HepG2 (cell line): ENCODE results near the gene AHRR. TPM values are rescaled to one million over a fixed set of nuclear protein-coding genes. Genes with fewer than 3 reads are reported as not detected.

ENCODE experiments used
- ATAC-seq: fragments of 200-7000 bp; cut with Tn5 transposase; 3 replicates; pipeline ENCODE4 v1.9.1; 2020; ENCODE audit warnings: mild to moderate bottlenecking, moderate library complexity
- BruUV-seq: library from RNA; stranded (reverse); fragments of 400-500 nt; replicated peaks from 2 replicates; lab custom pipeline; 2021; lab: Mats Ljungman, UMichigan
- CTCF ChIA-PET: fragments of 300-600 bp; formaldehyde crosslinking; extraction: SDS; loops from one replicate; lab custom pipeline; 2021; ENCODE audit warnings: low total read pairs, inconsistent platforms, low intra/inter-chr PET ratio; lab: Yijun Ruan, JAX
- POLR2A ChIA-PET: fragments of 350-600 bp; sonication (Branson Sonifier 250); formaldehyde crosslinking; loops from one replicate; lab custom pipeline; 2020; ENCODE audit warnings: antibody characterized with exemption, inconsistent platforms; lab: Yijun Ruan, JAX
- DNase-seq: peaks from one replicate; pipeline ENCODE4 v3.0.0-alpha.2; 2015; ENCODE audit warnings: low spot score
- FAIRE-seq: peaks from 3 replicates; lab custom pipeline; 2011; peaks lifted over from hg19 to GRCh38; lab: Jason Lieb, UNC
- H2AFZ ChIP-seq: one replicate; pipeline ENCODE4 v1.6.1; 2011; ENCODE audit warnings: low read length, inconsistent platforms
- H3K27ac ChIP-seq: fragments of 300-600 bp; 3 replicates; pipeline ENCODE4 v1.8.0; 2011; ENCODE audit warnings: mixed run types, mild to moderate bottlenecking, mixed read lengths, low read length, inconsistent platforms; ENCODE audit not compliant: insufficient read depth; ENCODE audit errors: extremely low read length
- H3K27me3 ChIP-seq, 2 experiments: fragments of 200-600 bp in 1 of 2; 2 replicates in 1 of 2; 3 replicates in 1 of 2; pipeline versions ENCODE4 v1.6.0 to v1.8.0; 2011; ENCODE audit warnings: low read length in 2 of 2, mild to moderate bottlenecking in 2 of 2, moderate library complexity in 2 of 2, inconsistent platforms in 1 of 2; ENCODE audit not compliant: insufficient read depth in 2 of 2, control insufficient read depth in 1 of 2
- H3K36me3 ChIP-seq, 2 experiments: fragments of 200-600 bp in 1 of 2; replicated peaks in 1 of 2; 2 replicates in 1 of 2; 3 replicates in 1 of 2; pipeline versions ENCODE4 v1.5.1 to v1.8.0; 2011; ENCODE audit warnings: low read length in 2 of 2, inconsistent platforms in 1 of 2; ENCODE audit not compliant: insufficient read depth in 2 of 2, control insufficient read depth in 1 of 2
- H3K4me1 ChIP-seq: 2 replicates; pipeline ENCODE4 v1.5.1; 2012; ENCODE audit warnings: low read length, inconsistent platforms; ENCODE audit not compliant: insufficient read depth
- H3K4me2 ChIP-seq: 2 replicates; pipeline ENCODE4 v1.6.0; 2011; ENCODE audit warnings: low read depth, low read length, inconsistent platforms
- H3K4me3 ChIP-seq, 3 experiments: fragments of 200-600 bp in 1 of 3; sonication (generic), shearing (Covaris generic) in 1 of 3; replicated peaks in 1 of 3; 2 replicates each; pipeline ENCODE4 v1.5.1; 2011 to 2016; ENCODE audit warnings: low read length in 3 of 3, inconsistent platforms in 2 of 3, low read depth in 2 of 3, mild to moderate bottlenecking in 2 of 3, control low read depth in 1 of 3, mixed read lengths in 1 of 3; ENCODE audit not compliant: insufficient read depth in 1 of 3
- H3K79me2 ChIP-seq: one replicate; pipeline ENCODE4 v1.6.1; 2011; ENCODE audit warnings: low read length, inconsistent platforms; ENCODE audit not compliant: insufficient read depth
- H3K9ac ChIP-seq: 2 replicates; pipeline ENCODE4 v1.6.0; 2011; ENCODE audit warnings: mild to moderate bottlenecking, low read depth, low read length, inconsistent platforms; ENCODE audit not compliant: insufficient read depth
- H3K9me3 ChIP-seq: 2 replicates; pipeline ENCODE4 v1.5.1; 2012; ENCODE audit warnings: mild to moderate bottlenecking, low read length
- H4K20me1 ChIP-seq: 2 replicates; pipeline ENCODE4 v1.6.0; 2011; ENCODE audit warnings: inconsistent platforms, mild to moderate bottlenecking, low read length, moderate library complexity; ENCODE audit not compliant: insufficient read depth
- CCAR2 ChIP-seq: fragments of 200-400 bp; formaldehyde crosslinking; optimal IDR thresholded peaks from 2 replicates; pipeline ENCODE3; 2018; ENCODE audit warnings: low read depth, mild to moderate bottlenecking, low read length, moderate library complexity
- DNMT1 ChIP-seq: sonication (generic); formaldehyde crosslinking; IDR thresholded peaks from 2 replicates; pipeline ENCODE4 v1.5.1; 2020; ENCODE audit warnings: mild to moderate bottlenecking, missing genetic modification reagents
- FOXP4 ChIP-seq: sonication (generic); formaldehyde crosslinking; IDR thresholded peaks from 2 replicates; pipeline ENCODE4 v1.4.0; 2020; ENCODE audit warnings: missing genetic modification reagents
- HOMEZ ChIP-seq: IDR thresholded peaks from 2 replicates; pipeline ENCODE4 v1.6.1; 2016; ENCODE audit warnings: low read depth
- RBFOX2 ChIP-seq: fragments of 200-400 bp; formaldehyde crosslinking; IDR thresholded peaks from 2 replicates; pipeline ENCODE4 v1.6.1; 2017; ENCODE audit warnings: low read depth, mild to moderate bottlenecking, low read length
- SP5 ChIP-seq: IDR thresholded peaks from 2 replicates; pipeline ENCODE4 v1.6.1; 2016; ENCODE audit warnings: low read depth, borderline replicate concordance
- TRAFD1 ChIP-seq: sonication (generic); formaldehyde crosslinking; IDR thresholded peaks from 2 replicates; pipeline ENCODE4 v1.5.1; 2020; ENCODE audit warnings: missing genetic modification reagents, mild to moderate bottlenecking, borderline replicate concordance
- ZBTB44 ChIP-seq: sonication (generic); formaldehyde crosslinking; IDR thresholded peaks from 2 replicates; pipeline ENCODE4 v1.4.0; 2020; ENCODE audit warnings: missing genetic modification reagents
- ZFX ChIP-seq: sonication (generic); formaldehyde crosslinking; IDR thresholded peaks from 2 replicates; pipeline ENCODE4 v1.4.0; 2020; ENCODE audit warnings: mild to moderate bottlenecking, low read depth, missing genetic modification reagents, moderate library complexity
- ZNF264 ChIP-seq: sonication (generic); formaldehyde crosslinking; IDR thresholded peaks from 2 replicates; pipeline ENCODE4 v1.4.0; 2020; ENCODE audit warnings: missing genetic modification reagents
- ZNF703 ChIP-seq: sonication (generic); formaldehyde crosslinking; IDR thresholded peaks from 2 replicates; pipeline ENCODE4 v1.5.1; 2020; ENCODE audit warnings: missing genetic modification reagents, mild to moderate bottlenecking, moderate library complexity, borderline replicate concordance
- WGBS: methylation state at CpG from one replicate; pipeline ENCODE4 v1.1.6; 2017; ENCODE audit warnings: low lambda C conversion rate; 5-methylcytosine and 5-hydroxymethylcytosine counted together
- in situ Hi-C: cut with HindIII; loops from 2 replicates; pipeline ENCODE4 v1.10.0; 2017; ENCODE audit warnings: low pct_unique_long_range_greater_than_20kb; ENCODE audit not compliant: extremely low pct_ligation_motif_present
- intact Hi-C: fragments of 100-400 bp; cut with micrococcal nuclease; formaldehyde crosslinking; loops from one replicate; pipeline ENCODE4 v1.10.0; 2022; ENCODE audit not compliant: unreplicated experiment
- polyA plus RNA-seq, 8 experiments: library from polyadenylated mRNA; depleted of rRNA in 3 of 8; stranded (reverse) in 7 of 8; unstranded in 1 of 8; fragments of >200 nt; fragmentation: Illumina TruSeq in 4 of 8; extraction: Trizol in 4 of 8; gene quantifications; 2 replicates each; pipeline versions ENCODE4 v1.2.1 to v1.2.3, GENCODE V29; 2011 to 2016; ENCODE audit warnings: low read depth in 4 of 8, missing spikeins in 1 of 8, mixed read lengths in 1 of 8; ENCODE audit not compliant: insufficient read depth in 1 of 8
- total RNA-seq, 5 experiments: library from RNA; depleted of rRNA; stranded (reverse); fragments of >200 nt; fragmentation: Illumina TruSeq; extraction: Trizol; gene quantifications; 2 replicates each; pipeline ENCODE4 v1.2.3, GENCODE V29; 2016; ENCODE audit warnings: low read depth in 1 of 5

The AHRR gene
- total and polyA plus RNA-seq, 2 of the 13 experiments (the other 11 are each of a cell fraction or from before 2014, with no cell fraction given): 0.28 to 0.35 TPM

GRCh38 chr5:442335-443238, 121.1 kb downstream of the AHRR start, which contains the start of gene EXOC3 (continued):
- TF ChIP-seq FOXP4 (CRISPR knock-in tag) (0 out of 2 replicates have a peak, but pooled peaks have one; percentile 14), ZNF264 (CRISPR knock-in tag) (peak; percentile 23; the same call in 1 of the 2 replicates)

- Histone ChIP-seq H3K27me3 (peaks cover 0 to 3% of the 10 kb centered on the region in 2 experiments; a peak in 1 of 5 replicates), H3K9ac (peak overlapping the region; percentile 87), H3K4me3 (peak overlapping the region; percentile 95 to 100 (median 99)), H3K36me3 (peaks cover 16 to 21% of the 10 kb centered on the region in 2 experiments; a peak in 4 of 5 replicates), H3K9me3 (no peaks in the 10 kb centered on the region), H3K4me2 (peak overlapping the region; percentile 97), H2AFZ (no peak overlapping the region), H4K20me1 (no peaks in the 10 kb centered on the region), H3K79me2 (peaks cover 17% of the 10 kb centered on the region), H3K4me1 (peaks cover 19% of the 10 kb centered on the region), H3K27ac (peak overlapping the region; percentile 42)
- CTCF ChIA-PET: no interaction called here
- in situ Hi-C loops (no loop called here), intact Hi-C loops (loop anchor here (5.0 kb wide), 1 partner anchor 226 kb away; the partner anchor contains the start of genes CCDC127 and SDHA)
- no peak for DNase-seq
- ATAC-seq: peak; percentile 15
- 0% methylated on average over 11 of the region's 62 CpGs for WGBS
- POLR2A ChIA-PET: interaction anchor here (1.0 kb wide), 1 partner anchor 12 kb away, joined by 3 read pairs; no protein-coding TSS in a partner anchor
- no TSS peak for BruUV-seq
- no peak for FAIRE-seq
- TF ChIP-seq CCAR2 (no peak), DNMT1 (CRISPR knock-in tag) (0 out of 2 replicates have a peak, but pooled peaks have one; percentile 53), SP5 (CRISPR knock-in tag) (no peak), ZNF703 (CRISPR knock-in tag) (no peak), TRAFD1 (CRISPR knock-in tag) (no peak), RBFOX2 (peak; percentile 53; the same call in 1 of the 2 replicates), HOMEZ (CRISPR knock-in tag) (no peak), ZBTB44 (CRISPR knock-in tag) (no peak), ZFX (CRISPR knock-in tag) (peak; percentile 40; the same call in 1 of the 2 replicates)
Measured at GRCh38 chr5:443239-444151, 122.0 kb downstream of the AHRR start.
